HUDEP-2 (cell line): Measurements from ENCODE around the gene AUTS2.

Experiments used
- DNase-seq, 76 experiments: peaks; one replicate each; lab custom pipeline; 2025; ENCODE audit not compliant: unreplicated experiment in 76 of 76; lab: John Stamatoyannopoulos, UW

The AUTS2 gene

GRCh38 chr7:70008466-70008865 is 410.2 kb downstream of the AUTS2 start:
- DNase-seq: no peak

GRCh38 chr7:70014472-70015177 is 416.4 kb downstream of the AUTS2 start:
- DNase-seq: no peak

GRCh38 chr7:70015353-70015752 is 417.1 kb downstream of the AUTS2 start:
- no peak for DNase-seq

- no peak for DNase-seq
These were observed 417.9 kb downstream of the AUTS2 start for GRCh38 chr7:70016044-70016770.

GRCh38 chr7:70017357-70017756 is 419.1 kb downstream of the AUTS2 start:
- DNase-seq: no peak

GRCh38 chr7:70018700-70019099 is 420.4 kb downstream of the AUTS2 start:
- DNase-seq: no peak

- DNase-seq: no peak
These were observed 429.6 kb downstream of the AUTS2 start for GRCh38 chr7:70027867-70028266.

- no peak for DNase-seq
These were observed 430.3 kb downstream of the AUTS2 start for GRCh38 chr7:70028620-70029019.

- DNase-seq: no peak
These were observed 431.7 kb downstream of the AUTS2 start for GRCh38 chr7:70029993-70030392.

- no peak for DNase-seq
These were observed 432.5 kb downstream of the AUTS2 start for GRCh38 chr7:70030745-70031144.

- no peak for DNase-seq
These were observed 433.0 kb downstream of the AUTS2 start for GRCh38 chr7:70031245-70031644.

- DNase-seq: no peak
These were observed 434.4 kb downstream of the AUTS2 start for GRCh38 chr7:70032649-70033048.

GRCh38 chr7:70033226-70033625 is 435.0 kb downstream of the AUTS2 start:
- DNase-seq: no peak

- DNase-seq: no peak
These were observed 436.7 kb downstream of the AUTS2 start for GRCh38 chr7:70034999-70035398.

GRCh38 chr7:70035519-70035918 is 437.2 kb downstream of the AUTS2 start:
- DNase-seq: no peak

GRCh38 chr7:70035955-70036354 is 437.7 kb downstream of the AUTS2 start:
- no peak for DNase-seq

- DNase-seq: no peak
These were observed 438.4 kb downstream of the AUTS2 start for GRCh38 chr7:70036695-70037094.

GRCh38 chr7:70037171-70037933 is 439.1 kb downstream of the AUTS2 start:
- DNase-seq: no peak

GRCh38 chr7:70040051-70040450 is 441.8 kb downstream of the AUTS2 start:
- DNase-seq: no peak

GRCh38 chr7:70040970-70041766 is 442.9 kb downstream of the AUTS2 start:
- no peak for DNase-seq

GRCh38 chr7:70042533-70042932 is 444.3 kb downstream of the AUTS2 start:
- no peak for DNase-seq
